ENCODE results near the gene PITPNM3. TPM values are rescaled to one million over a fixed set of nuclear protein-coding genes. Genes with fewer than 3 reads are reported as not detected.

The PITPNM3 gene
- total and polyA plus RNA-seq, 2 of the 8 experiments (the other 6 are each of a cell fraction or from before 2014, with no cell fraction given), result 1.7 to 3.1 TPM

DNA sequence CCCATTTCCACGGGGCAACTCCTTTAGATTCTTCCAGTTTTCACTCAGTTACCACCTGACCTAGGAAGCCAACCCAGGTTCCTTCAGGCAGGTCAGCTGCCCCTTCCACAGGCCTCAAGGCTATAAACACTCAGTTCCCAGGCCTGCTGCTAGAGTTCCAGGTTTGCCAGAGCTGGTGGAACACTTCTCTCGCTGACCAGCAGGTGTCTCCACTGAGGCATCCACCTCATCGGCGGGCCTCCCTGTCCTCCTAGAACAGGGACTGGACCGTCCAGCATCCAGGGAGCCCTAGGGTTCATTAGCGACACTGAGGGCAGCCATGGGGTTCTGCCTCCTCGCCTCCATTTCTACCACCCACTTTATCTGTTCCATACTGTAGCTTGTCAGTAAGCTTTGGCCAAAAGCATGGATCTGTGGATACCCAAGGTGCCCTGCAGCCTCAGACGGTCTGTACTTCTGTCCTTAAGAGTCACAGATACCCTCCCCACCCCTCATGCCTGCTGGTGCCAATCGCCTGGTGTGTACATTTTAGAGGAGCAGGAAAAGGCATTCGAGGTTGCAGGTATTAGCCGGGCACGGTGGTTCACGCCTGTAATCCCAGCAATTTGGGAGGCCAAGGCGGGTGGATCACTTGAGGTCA is 83.1 kb downstream of the PITPNM3 start:
- Histone ChIP-seq H3K4ac (replicated peaks; ENCODE audit: insufficient read length, low read depth, low read length) (no peak overlapping the region), H4K8ac (ENCODE audit: extremely low read depth, insufficient read depth, low read length) (no peak overlapping the region), H3K23me2 (ENCODE audit: low read depth, low read length) (no peaks in the 10 kb centered on the region), H2BK15ac (ENCODE audit: low read length) (0 out of 2 replicates have a peak overlapping the region, but pooled peaks have one; percentile 77), H3K36me3 (ENCODE audit: control insufficient read depth in 2 of 4, insufficient read depth in 4 of 4, low read length in 3 of 4) (no peaks in the 10 kb centered on the region), H2BK120ac (replicated peaks; ENCODE audit: low read depth, low read length) (no peak overlapping the region), H3K9me3 (ENCODE audit: insufficient read depth in 2 of 2, low read depth in 1 of 2, low read length in 1 of 2) (no peaks in the 10 kb centered on the region), H2BK20ac (ENCODE audit: low read length) (no peak overlapping the region), H4K20me1 (replicated peaks in 1 of 2; ENCODE audit: control insufficient read depth in 1 of 2, insufficient read depth in 2 of 2, low read length in 2 of 2) (no peaks in the 10 kb centered on the region), H2BK12ac (ENCODE audit: low read depth, low read length) (peak overlapping the region; percentile 72; the same call in 1 of the 2 replicates), H3K9ac (replicated peaks in 1 of 4; ENCODE audit: extremely low read depth in 1 of 4, low read depth in 3 of 4, low read length in 3 of 4) (no peak overlapping the region), H2AFZ (ENCODE audit: low read length) (no peak overlapping the region), H2AK5ac (ENCODE audit: low read depth, low read length) (no peak overlapping the region), H3K18ac (ENCODE audit: extremely low read depth, low read length) (peak overlapping the region; percentile 60; the same call in 1 of the 2 replicates), H3K4me1 (replicated peaks in 1 of 4; ENCODE audit: control insufficient read depth in 3 of 4, insufficient read depth in 4 of 4, low read length in 3 of 4) (peaks cover 0 to 13% (median 8%) of the 10 kb centered on the region in 4 experiments; a peak in 4 of 7 replicates), H3K56ac (replicated peaks; ENCODE audit: insufficient read length, low read depth, low read length) (no peak overlapping the region), H2BK5ac (ENCODE audit: low read depth, low read length) (peak overlapping the region; percentile 48; the same call in 1 of the 2 replicates), H3K79me2 (ENCODE audit: control insufficient read depth in 1 of 2, insufficient read depth in 2 of 2, low read length in 2 of 2) (no peaks in the 10 kb centered on the region), H3K23ac (ENCODE audit: insufficient read length) (no peak overlapping the region), H3K4me3 (ENCODE audit: extremely low read depth in 1 of 4, insufficient read depth in 2 of 4, low read depth in 3 of 4, low read length in 4 of 4) (no peak overlapping the region), H3K27me3 (replicated peaks in 1 of 4; ENCODE audit: control insufficient read depth in 3 of 4, extremely low read depth in 1 of 4, insufficient read depth in 3 of 4, low read length in 3 of 4) (no peaks in the 10 kb centered on the region), H4K91ac (replicated peaks; ENCODE audit: insufficient read length, low read length) (no peak overlapping the region), H3K4me2 (ENCODE audit: insufficient read depth in 1 of 2, low read depth in 2 of 2, low read length in 2 of 2) (no peak overlapping the region), H3K27ac (ENCODE audit: low read depth, low read length) (no peak overlapping the region), H3K14ac (ENCODE audit: insufficient read length) (no peak overlapping the region), H3K79me1 (ENCODE audit: low read depth, low read length) (no peaks in the 10 kb centered on the region), H4K5ac (ENCODE audit: insufficient read length, low read depth, low read length) (no peak overlapping the region)
- FAIRE-seq (peak; percentile 73), DNase-seq (ENCODE audit: low read depth in 1 of 2, low spot score in 2 of 2) (peak in 1 of 2 experiments; percentile 93)
- ChIA-PET CTCF (ENCODE audit: partially characterized antibody) (interaction anchor here (0.7 to 6.4 kb wide), 39 partner anchors 10 to 978 kb away, joined by 3 to 68 read pairs (median 5); no protein-coding TSS in a partner anchor), POLR2A (ENCODE audit: partially characterized antibody) (interaction anchor here (0.5 to 2.0 kb wide), 7 partner anchors 10 to 169 kb away, joined by 3 to 10 read pairs (median 3); no protein-coding TSS in a partner anchor)
- WGBS, 2 experiments (ENCODE audit: extremely low coverage in 1 of 2, insufficient coverage in 1 of 2, insufficient read length in 1 of 2, insufficient replicate concordance in 2 of 2, low coverage in 1 of 2, low lambda C conversion rate in 2 of 2, missing lambda C conversion rate in 1 of 2), result 56% methylated on average over 14 of the region's 14 CpGs; no CpG with 5 or more reads in 1 of the 2 experiments
- 0 out of 2 replicates have a peak, but pooled peaks have one; percentile 39 for TF ChIP-seq YY1 (IDR thresholded peaks at IDR 0.05; ENCODE audit: low read depth, low read length)
- 0 out of 2 replicates have a peak, but pooled peaks have one; percentile 26 for TF ChIP-seq TBP (IDR thresholded peaks at IDR 0.05; ENCODE audit: low read depth, low read length)
- TF ChIP-seq ATF3 (IDR thresholded peaks at IDR 0.05; ENCODE audit: insufficient read depth, low read depth, low read length), result no peak
- 0 out of 2 replicates have a peak, but pooled peaks have one; percentile 19 for TF ChIP-seq MAX (IDR thresholded peaks at IDR 0.05)
- TF ChIP-seq CTCF (IDR thresholded peaks at IDR 0.05; ENCODE audit: control extremely low read depth in 1 of 3, insufficient read depth in 1 of 3, low read depth in 1 of 3, low read length in 3 of 3), result peak; percentile 85 to 99 (median 98)
- no peak for TF ChIP-seq SRF (IDR thresholded peaks at IDR 0.05; ENCODE audit: low read depth, low read length)
- TF ChIP-seq KDM1A (IDR thresholded peaks at IDR 0.05; ENCODE audit: borderline replicate concordance, low read length), result no peak
- peak in 1 of 2 experiments; percentile 78; a peak in 1 of 4 replicates for TF ChIP-seq SIN3A (conservative IDR thresholded peaks at IDR 0.05 in 1 of 2, IDR thresholded peaks at IDR 0.05 in 1 of 2; ENCODE audit: low read depth in 1 of 2, low read length in 2 of 2)
